ENCODE data around the gene COL4A3. TPM values are rescaled to one million over a fixed set of nuclear protein-coding genes. Genes with fewer than 3 reads are reported as not detected.

The COL4A3 gene
- total RNA-seq, 2 donors from 2014 or later: 1.7 to 2.4 TPM

DNA sequence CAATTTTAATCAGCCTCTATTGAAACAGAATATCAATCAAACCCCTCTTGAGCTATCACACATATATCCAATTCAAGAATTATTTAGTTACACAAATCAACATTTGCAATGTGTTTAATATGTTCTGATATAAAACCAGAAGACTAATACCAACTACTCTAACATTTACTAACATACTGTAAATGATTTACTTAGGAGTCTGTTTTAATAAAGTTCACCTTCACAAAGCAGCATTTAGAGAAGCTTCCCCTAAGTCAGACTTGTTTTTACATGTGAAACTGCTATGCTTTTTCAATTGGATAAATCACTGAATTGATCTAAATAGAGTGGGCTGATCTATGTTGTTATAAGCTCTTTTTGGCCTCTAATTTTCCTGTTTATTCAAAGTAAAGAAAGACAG, 18.3 kb downstream of the COL4A3 start:
- H3K9me3 ChIP-seq (ENCODE audit: control insufficient read depth, low read length): no peaks in the 10 kb centered on the region
- no peak overlapping the region for H3K4me3 Mint-ChIP-seq

GRCh38 chr2:227183657-227184367, 19.4 kb downstream of the COL4A3 start:
- no peak for DNase-seq
- Mint-ChIP-seq H3K4me1 (peaks cover 5% of the 10 kb centered on the region), H3K27me3 (ENCODE audit: insufficient read depth) (no peaks in the 10 kb centered on the region), H3K9me3 (no peaks in the 10 kb centered on the region), H3K27ac (no peak overlapping the region), H3K36me3 (ENCODE audit: low read depth) (no peaks in the 10 kb centered on the region), H3K4me3 (no peak overlapping the region)
- Histone ChIP-seq H3K4me1 (ENCODE audit: control insufficient read depth, insufficient read depth, low read length) (no peaks in the 10 kb centered on the region), H3K27me3 (ENCODE audit: control insufficient read depth, insufficient read depth, low read length, poor library complexity, severe bottlenecking) (no peaks in the 10 kb centered on the region), H3K9me3 (ENCODE audit: control insufficient read depth, low read length) (no peaks in the 10 kb centered on the region), H3K9ac (ENCODE audit: extremely low read depth, low read length, poor library complexity, severe bottlenecking) (no peak overlapping the region), H3K4me3 (ENCODE audit: low read length) (no peak overlapping the region), H3K36me3 (ENCODE audit: control insufficient read depth, insufficient read depth, low read length) (no peaks in the 10 kb centered on the region), H3K27ac (ENCODE audit: low read depth, low read length) (no peak overlapping the region)
- WGBS, 2 experiments (ENCODE audit: insufficient coverage in 1 of 2, insufficient read length in 1 of 2): 76 to 93% methylated on average over 2 of the region's 2 CpGs
- TF ChIP-seq CTCF (conservative IDR thresholded peaks at IDR 0.05): no peak

More for the DNA sequence above, 18.3 kb downstream of the COL4A3 start:
- Mint-ChIP-seq H3K27ac (no peak overlapping the region), H3K27me3 (ENCODE audit: insufficient read depth) (no peaks in the 10 kb centered on the region), H3K9me3 (peaks cover under 1% of the 10 kb centered on the region), H3K36me3 (ENCODE audit: low read depth) (no peaks in the 10 kb centered on the region), H3K4me1 (peaks cover 5% of the 10 kb centered on the region)
- TF ChIP-seq CTCF (conservative IDR thresholded peaks at IDR 0.05): no peak
- Histone ChIP-seq H3K27me3 (ENCODE audit: control insufficient read depth, insufficient read depth, low read length, poor library complexity, severe bottlenecking) (no peaks in the 10 kb centered on the region), H3K4me3 (ENCODE audit: low read length) (no peak overlapping the region), H3K27ac (ENCODE audit: low read depth, low read length) (no peak overlapping the region), H3K9ac (ENCODE audit: extremely low read depth, low read length, poor library complexity, severe bottlenecking) (no peak overlapping the region), H3K4me1 (ENCODE audit: control insufficient read depth, insufficient read depth, low read length) (no peaks in the 10 kb centered on the region), H3K36me3 (ENCODE audit: control insufficient read depth, insufficient read depth, low read length) (no peaks in the 10 kb centered on the region)
- no peak for DNase-seq

DNA sequence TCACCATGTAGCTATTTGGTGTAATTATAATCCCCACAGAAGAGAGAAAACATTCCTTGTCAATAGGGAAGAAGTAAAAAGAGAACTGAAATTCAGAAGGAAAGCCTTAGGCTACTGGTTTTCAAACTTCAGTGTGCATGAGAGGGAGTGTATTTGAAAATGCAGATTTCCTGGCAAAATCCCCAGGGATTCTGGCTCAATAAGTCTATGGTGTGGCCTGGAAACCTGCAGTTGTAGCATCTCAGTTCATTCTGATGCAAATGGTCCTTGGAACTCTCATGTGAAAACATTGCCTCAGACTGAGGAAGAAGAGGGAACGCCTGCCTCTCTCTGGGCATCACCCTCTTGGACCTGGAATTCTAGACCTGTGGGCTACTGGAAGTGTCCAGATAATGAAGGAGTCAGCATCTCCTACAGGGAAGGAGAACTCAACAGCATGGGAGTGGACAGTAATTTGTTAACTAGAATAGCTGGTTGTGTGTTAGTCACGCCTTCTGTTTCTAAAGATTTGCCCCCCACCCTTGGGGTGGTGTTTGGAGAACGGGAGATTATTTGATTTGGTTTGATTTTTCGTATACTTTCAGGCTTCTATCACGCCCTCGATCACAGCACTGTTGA, 21.3 kb downstream of the COL4A3 start:
- Mint-ChIP-seq H3K4me1 (peaks cover 5% of the 10 kb centered on the region), H3K9me3 (no peaks in the 10 kb centered on the region), H3K27me3 (ENCODE audit: insufficient read depth) (peaks cover 2% of the 10 kb centered on the region), H3K36me3 (ENCODE audit: low read depth) (no peaks in the 10 kb centered on the region), H3K4me3 (no peak overlapping the region), H3K27ac (no peak overlapping the region)
- WGBS, 2 experiments (ENCODE audit: insufficient coverage in 1 of 2, insufficient read length in 1 of 2): 66 to 90% methylated on average over 2 to 6 of the region's 6 CpGs
- no peak overlapping the region for H3K27ac ChIP-seq (ENCODE audit: low read depth, low read length)
- TF ChIP-seq CTCF (conservative IDR thresholded peaks at IDR 0.05): no peak
- H3K4me3 ChIP-seq (ENCODE audit: low read length): no peak overlapping the region
- DNase-seq: no peak
- H3K36me3 ChIP-seq (ENCODE audit: control insufficient read depth, insufficient read depth, low read length): no peaks in the 10 kb centered on the region
- H3K27me3 ChIP-seq (ENCODE audit: control insufficient read depth, insufficient read depth, low read length, poor library complexity, severe bottlenecking): no peaks in the 10 kb centered on the region
- H3K9me3 ChIP-seq (ENCODE audit: control insufficient read depth, low read length): no peaks in the 10 kb centered on the region
- no peak overlapping the region for H3K9ac ChIP-seq (ENCODE audit: extremely low read depth, low read length, poor library complexity, severe bottlenecking)
- H3K4me1 ChIP-seq (ENCODE audit: control insufficient read depth, insufficient read depth, low read length): no peaks in the 10 kb centered on the region
